Measurements from ENCODE around the gene CIAO2A. TPM values are rescaled to one million over a fixed set of nuclear protein-coding genes. Genes with fewer than 3 reads are reported as not detected.
"Not testable (repeated sequence)": the region's sequence is repeated elsewhere in the genome, so short reads cannot be mapped to it uniquely, and the experiment has no call there.

Gene CIAO2A
- polyA plus RNA-seq, 1 experiment: 75.8 TPM

- no peak for TF ChIP-seq CTCF (IDR thresholded peaks at IDR 0.05; ENCODE audit: low read depth, low read length)
- no peaks in the 10 kb centered on the region for H3K27me3 ChIP-seq (ENCODE audit: control insufficient read depth, insufficient read depth, low read length)
- DNase-seq (ENCODE audit: low read depth, low spot score): no peak
- ChIA-PET POLR2A (interaction anchor here (0.9 kb wide), 1 partner anchor 19 kb away, joined by 3 read pairs; the partner anchor contains the start of gene CIAO2A), CTCF (no interaction called here)
- no peaks in the 10 kb centered on the region for H3K9me3 ChIP-seq (ENCODE audit: control insufficient read depth, insufficient read depth, low read length)
- H3K27ac ChIP-seq (ENCODE audit: low read depth, low read length): no peak overlapping the region
- H3K4me3 ChIP-seq (ENCODE audit: low read depth, low read length): no peak overlapping the region
Observed at GRCh38 chr15:64112073-64112772, 18.6 kb upstream of the CIAO2A start.

GRCh38 chr15:64111679-64112050 lies 18.0 kb upstream of the CIAO2A start:
- ChIA-PET CTCF (no interaction called here), POLR2A (interaction anchor here (0.9 kb wide), 1 partner anchor 18 kb away, joined by 3 read pairs; the partner anchor contains the start of gene CIAO2A)
- DNase-seq (ENCODE audit: low read depth, low spot score): no peak
- Histone ChIP-seq H3K27ac (ENCODE audit: low read depth, low read length) (no peak overlapping the region), H3K27me3 (ENCODE audit: control insufficient read depth, insufficient read depth, low read length) (no peaks in the 10 kb centered on the region), H3K9me3 (ENCODE audit: control insufficient read depth, insufficient read depth, low read length) (no peaks in the 10 kb centered on the region), H3K4me3 (ENCODE audit: low read depth, low read length) (no peak overlapping the region)
- TF ChIP-seq CTCF (IDR thresholded peaks at IDR 0.05; ENCODE audit: low read depth, low read length): no peak

- POLR2A ChIA-PET: no interaction called here
- CTCF ChIA-PET: no interaction called here
- H3K27ac ChIP-seq (ENCODE audit: low read depth, low read length): no peak overlapping the region
- no peak for TF ChIP-seq CTCF (IDR thresholded peaks at IDR 0.05; ENCODE audit: low read depth, low read length)
- no peak overlapping the region for H3K4me3 ChIP-seq (ENCODE audit: low read depth, low read length)
- DNase-seq (ENCODE audit: low read depth, low spot score): no peak
- no peaks in the 10 kb centered on the region for H3K9me3 ChIP-seq (ENCODE audit: control insufficient read depth, insufficient read depth, low read length)
- no peaks in the 10 kb centered on the region for H3K27me3 ChIP-seq (ENCODE audit: control insufficient read depth, insufficient read depth, low read length)
Observed at GRCh38 chr15:64110950-64111678, 17.5 kb upstream of the CIAO2A start.

GRCh38 chr15:64110108-64110701 lies 16.6 kb upstream of the CIAO2A start:
- POLR2A ChIA-PET; H3K27me3 ChIP-seq (ENCODE audit: control insufficient read depth, insufficient read depth, low read length); H3K27ac ChIP-seq (ENCODE audit: low read depth, low read length); CTCF ChIA-PET; H3K9me3 ChIP-seq (ENCODE audit: control insufficient read depth, insufficient read depth, low read length); DNase-seq (ENCODE audit: low read depth, low spot score); H3K4me3 ChIP-seq (ENCODE audit: low read depth, low read length): not testable (repeated sequence)

- Histone ChIP-seq H3K4me3 (ENCODE audit: low read depth, low read length) (no peak overlapping the region), H3K9me3 (ENCODE audit: control insufficient read depth, insufficient read depth, low read length) (no peaks in the 10 kb centered on the region), H3K27ac (ENCODE audit: low read depth, low read length) (no peak overlapping the region), H3K27me3 (ENCODE audit: control insufficient read depth, insufficient read depth, low read length) (no peaks in the 10 kb centered on the region)
- DNase-seq (ENCODE audit: low read depth, low spot score): no peak
- POLR2A ChIA-PET: no interaction called here
- TF ChIP-seq CTCF (IDR thresholded peaks at IDR 0.05; ENCODE audit: low read depth, low read length): no peak
- CTCF ChIA-PET: no interaction called here
Observed at GRCh38 chr15:64107337-64107736, 13.7 kb upstream of the CIAO2A start.

All from AG04450 (cell line).